RCC 7860 (cell line): ENCODE results near the gene MTMR11.
"Not testable (repeated sequence)": the region's sequence is repeated elsewhere in the genome, so short reads cannot be mapped to it uniquely, and the experiment has no call there.

Experiments
- DNase-seq: peaks from one replicate; pipeline ENCODE4 v3.0.0-alpha.2; 2015; ENCODE audit warnings: low spot score
- FAIRE-seq: peaks from 2 replicates; lab custom pipeline; 2012; peaks lifted over from hg19 to GRCh38; lab: Jason Lieb, UNC

The MTMR11 gene

DNA sequence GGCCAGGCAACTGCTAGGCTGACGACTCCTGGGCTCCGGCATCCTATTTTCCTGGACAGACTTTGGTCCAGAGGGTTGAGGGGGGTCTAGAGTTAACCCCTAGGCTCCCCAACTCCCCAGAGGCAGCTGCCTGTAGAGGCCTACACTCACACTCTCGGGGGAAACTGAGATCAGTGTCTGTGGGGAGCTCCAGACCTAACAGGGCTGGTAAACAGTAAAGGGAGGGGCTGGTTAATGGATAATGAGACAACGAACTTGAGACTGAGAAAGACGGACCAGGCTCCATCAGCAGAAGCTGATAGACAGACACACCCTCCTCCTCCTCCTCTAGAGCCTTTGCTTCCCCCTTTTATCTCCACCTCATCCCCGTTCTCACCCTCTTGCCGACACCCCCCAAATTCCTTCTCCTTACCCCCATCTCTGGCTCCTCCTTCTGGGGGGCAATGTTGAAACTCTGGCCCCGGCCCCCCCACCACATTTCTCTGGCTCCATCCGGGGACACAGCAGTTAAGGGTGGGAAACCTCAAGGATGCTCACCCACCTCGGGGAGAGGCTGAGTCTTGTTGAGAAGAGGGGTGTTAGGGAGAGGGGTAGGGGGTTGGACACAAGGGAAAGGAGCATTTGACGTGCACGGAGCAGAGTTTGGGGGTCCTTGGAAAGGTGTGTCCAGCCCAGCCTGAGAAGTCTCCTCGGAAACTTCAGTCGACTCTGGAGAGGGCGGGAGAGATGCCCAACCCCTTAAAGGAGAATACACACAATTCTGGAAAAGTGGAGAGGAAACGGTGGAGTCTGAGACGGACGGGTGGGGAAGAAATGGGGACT lies at the start of gene MTMR11:
MTMR11 (minus strand) TSS at position 710 of the 822 bp plus-strand sequence; CDS start at position 478, 232 bp downstream.
- no peak for FAIRE-seq

DNA sequence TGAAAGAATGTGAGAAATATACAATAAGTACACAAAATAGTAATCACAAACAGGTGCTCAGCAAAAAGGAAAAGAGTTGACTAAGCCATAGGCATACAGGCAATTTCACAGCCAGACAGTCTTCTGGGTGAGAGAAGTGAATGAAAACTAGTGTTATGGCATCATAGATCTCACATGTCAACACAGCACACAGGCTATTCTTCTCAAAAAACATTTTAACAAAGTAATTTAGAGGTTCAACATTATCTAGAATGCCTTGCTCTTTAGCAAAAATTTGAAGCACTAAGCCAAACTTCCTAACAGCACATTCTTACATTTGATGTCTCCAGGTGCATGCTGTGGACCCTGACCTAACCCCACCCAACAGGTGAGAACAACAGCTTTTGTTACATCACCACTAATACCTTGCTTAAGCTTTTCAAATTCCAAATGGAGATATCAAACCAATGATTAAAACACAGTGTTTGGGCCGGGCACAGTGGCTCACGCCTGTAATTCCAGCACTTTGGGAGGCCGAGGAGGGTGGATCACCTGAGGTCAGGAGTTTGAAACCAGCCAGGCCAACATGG lies 43.4 kb upstream of the MTMR11 start:
- DNase-seq (no peak), FAIRE-seq (no peak)

More for the DNA sequence above, at the start of gene MTMR11:
- no peak for DNase-seq

GRCh38 chr1:149979245-149979971 lies 42.7 kb upstream of the MTMR11 start:
- DNase-seq = no peak
- FAIRE-seq = peak; percentile 70

GRCh38 chr1:149978547-149979023 lies 41.9 kb upstream of the MTMR11 start:
- peak; percentile 51 for FAIRE-seq

GRCh38 chr1:149977345-149977744 lies 40.7 kb upstream of the MTMR11 start:
- DNase-seq (no peak), FAIRE-seq (no peak)

More at GRCh38 chr1:149978547-149979023, 41.9 kb upstream of the MTMR11 start:
- DNase-seq = peak; percentile 44

- DNase-seq (no peak), FAIRE-seq (no peak)
These were observed 35.9 kb upstream of the MTMR11 start for GRCh38 chr1:149972547-149972946.

GRCh38 chr1:149967646-149968045 lies 31.0 kb upstream of the MTMR11 start:
- FAIRE-seq (no peak), DNase-seq (no peak)

- FAIRE-seq (no peak), DNase-seq (no peak)
These were observed 30.4 kb upstream of the MTMR11 start for GRCh38 chr1:149967041-149967440.

- FAIRE-seq = no peak
These were observed 29.7 kb upstream of the MTMR11 start for GRCh38 chr1:149966405-149966804.

DNA sequence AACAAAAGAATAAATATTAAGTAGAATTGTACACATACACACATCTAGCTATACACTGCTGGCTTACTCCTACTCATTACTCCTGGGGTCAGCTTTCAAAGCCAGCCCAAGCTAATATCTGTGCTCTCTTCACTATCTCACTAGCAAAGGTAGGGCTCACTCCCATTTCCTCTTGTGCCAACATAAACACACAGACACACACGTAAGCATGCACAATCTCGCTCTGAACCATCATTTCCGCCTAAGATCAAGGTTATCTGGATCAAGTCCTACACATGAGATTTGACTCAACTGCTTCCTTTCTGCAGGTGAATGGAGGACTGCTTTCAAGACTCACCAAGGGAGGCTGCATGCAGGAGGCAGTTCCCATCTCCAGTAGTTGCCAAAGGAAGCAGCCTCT lies 28.8 kb upstream of the MTMR11 start:
- FAIRE-seq (no peak), DNase-seq (no peak)

More at GRCh38 chr1:149966405-149966804, 29.7 kb upstream of the MTMR11 start:
- DNase-seq = no peak

DNA sequence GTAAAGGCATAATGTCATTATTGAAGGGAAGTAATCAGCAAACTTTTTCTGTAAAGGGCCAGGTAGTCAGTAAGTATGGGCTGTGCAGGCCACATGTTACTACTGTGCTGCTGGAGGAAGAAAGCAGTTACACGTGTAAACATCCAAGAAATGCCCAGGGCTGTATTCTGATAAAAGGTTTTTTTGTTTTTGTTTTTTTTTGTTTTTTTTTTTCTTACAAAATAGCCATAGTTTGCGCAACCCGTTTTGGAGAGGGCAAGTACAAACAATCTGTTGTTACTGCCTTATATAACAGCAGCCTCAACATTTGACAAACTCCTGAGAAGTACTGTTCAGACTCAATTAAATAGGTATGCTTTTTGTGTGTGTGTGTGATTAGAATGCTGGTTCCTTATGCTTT lies 26.7 kb upstream of the MTMR11 start:
- DNase-seq (no peak), FAIRE-seq (no peak)

DNA sequence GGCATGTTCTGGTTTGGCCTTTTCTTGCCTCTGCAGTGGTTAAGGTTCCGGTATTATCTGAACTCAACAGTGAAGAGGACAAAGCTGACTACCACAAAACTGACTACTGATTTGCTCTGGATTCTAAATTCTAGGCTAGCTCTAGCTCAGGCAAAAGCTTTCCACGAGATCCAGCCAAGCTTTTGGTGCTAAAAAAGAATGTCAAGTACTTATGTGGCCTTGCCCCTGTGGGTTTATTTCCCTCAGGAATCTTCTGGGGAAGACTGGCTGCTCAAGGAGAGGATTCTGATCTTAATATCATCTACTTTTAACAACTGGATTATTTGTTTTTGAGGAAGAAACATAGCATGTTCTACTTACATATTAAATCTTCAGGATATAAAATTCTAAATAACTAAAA lies 26.1 kb upstream of the MTMR11 start:
- DNase-seq (no peak), FAIRE-seq (no peak)

GRCh38 chr1:149962039-149962647 lies 25.5 kb upstream of the MTMR11 start:
- DNase-seq (peak; percentile 57), FAIRE-seq (peak; percentile 63)

- FAIRE-seq, DNase-seq: not testable (repeated sequence)
These were observed 20.9 kb upstream of the MTMR11 start for GRCh38 chr1:149957548-149957947.

DNA sequence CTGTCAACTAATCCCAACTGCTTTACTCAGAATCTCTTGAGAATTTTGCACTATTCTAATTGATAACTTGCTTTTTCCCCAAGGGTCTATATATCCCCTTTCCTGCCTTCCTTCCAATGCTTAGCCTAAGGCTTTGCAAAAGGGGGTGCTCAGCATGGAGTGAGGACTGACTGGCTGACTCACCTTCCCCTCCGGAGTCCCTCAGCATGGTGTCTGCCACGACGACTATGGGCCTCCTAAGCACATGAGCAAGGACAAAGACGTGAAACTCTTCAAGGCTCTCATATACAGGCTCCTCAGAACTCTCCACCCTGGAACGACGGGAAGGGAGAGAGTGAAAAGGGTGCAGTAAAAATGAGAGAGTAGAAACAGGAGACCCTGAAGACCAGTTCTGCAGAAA lies 13.2 kb upstream of the MTMR11 start:
- FAIRE-seq (no peak), DNase-seq (no peak)

- no peak for FAIRE-seq
- DNase-seq = no peak
These were observed 8.5 kb upstream of the MTMR11 start for GRCh38 chr1:149945206-149945605.

DNA sequence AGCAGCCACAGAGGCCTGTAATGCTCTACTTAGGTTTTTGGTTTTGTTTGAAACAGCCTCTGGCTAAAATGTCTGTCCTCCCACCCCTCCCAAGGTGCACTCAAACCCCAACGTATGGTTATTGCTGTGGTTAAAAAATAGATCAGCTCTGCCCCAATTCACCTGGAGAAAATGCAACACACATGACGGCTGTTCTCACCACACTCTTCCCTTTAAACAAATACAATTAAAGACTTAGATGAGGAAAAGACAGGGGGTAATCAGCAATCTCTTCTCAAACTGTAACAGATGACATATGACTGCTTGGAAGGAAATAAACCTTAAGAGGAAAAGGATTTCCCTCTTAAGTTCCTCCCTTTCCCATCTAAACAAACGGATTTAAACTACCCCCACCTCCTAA lies 6.2 kb upstream of the MTMR11 start:
- no peak for FAIRE-seq
- no peak for DNase-seq

DNA sequence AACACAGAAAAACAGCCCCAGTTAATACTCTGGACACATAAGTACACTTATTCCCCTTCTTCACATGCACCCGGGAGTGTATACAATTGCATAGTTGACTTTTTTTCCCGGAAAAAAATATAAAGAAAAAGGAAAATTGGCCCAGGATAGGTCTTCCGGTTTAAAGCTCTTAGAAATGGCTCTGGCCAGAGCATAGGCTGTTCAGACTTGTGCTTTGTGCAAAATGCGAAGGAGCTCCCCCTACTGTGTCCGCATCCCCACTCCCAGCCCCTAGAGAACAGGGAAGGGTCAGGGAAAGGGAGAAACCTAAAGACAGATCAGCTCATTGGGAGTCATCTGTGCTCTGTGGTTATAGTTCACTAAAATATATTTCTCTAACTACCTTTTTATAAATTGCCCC lies 5.5 kb upstream of the MTMR11 start:
- no peak for FAIRE-seq
- no peak for DNase-seq

DNA sequence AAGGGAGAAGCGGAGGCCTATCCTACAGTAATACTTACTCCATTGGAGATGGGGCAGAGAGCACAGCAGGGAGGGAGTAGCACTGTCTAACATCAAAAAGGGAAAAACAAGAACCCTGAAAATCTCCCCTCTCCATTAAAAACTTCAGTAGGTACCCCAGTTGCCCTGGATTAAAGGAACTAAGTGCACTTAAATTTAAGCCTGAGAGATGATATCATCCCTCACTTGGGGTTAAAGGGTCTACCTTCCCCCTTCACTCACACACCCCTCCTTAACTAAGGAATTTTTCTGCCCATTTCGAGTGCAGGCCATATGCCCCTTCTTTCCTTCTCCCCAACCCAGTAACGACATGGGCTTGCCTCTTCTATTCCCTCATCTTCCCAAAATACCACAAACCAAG lies 3.7 kb upstream of the MTMR11 start:
- FAIRE-seq (no peak), DNase-seq (no peak)

- not testable (repeated sequence) for DNase-seq, FAIRE-seq
These were observed 2.0 kb upstream of the MTMR11 start for GRCh38 chr1:149938668-149939003.

DNA sequence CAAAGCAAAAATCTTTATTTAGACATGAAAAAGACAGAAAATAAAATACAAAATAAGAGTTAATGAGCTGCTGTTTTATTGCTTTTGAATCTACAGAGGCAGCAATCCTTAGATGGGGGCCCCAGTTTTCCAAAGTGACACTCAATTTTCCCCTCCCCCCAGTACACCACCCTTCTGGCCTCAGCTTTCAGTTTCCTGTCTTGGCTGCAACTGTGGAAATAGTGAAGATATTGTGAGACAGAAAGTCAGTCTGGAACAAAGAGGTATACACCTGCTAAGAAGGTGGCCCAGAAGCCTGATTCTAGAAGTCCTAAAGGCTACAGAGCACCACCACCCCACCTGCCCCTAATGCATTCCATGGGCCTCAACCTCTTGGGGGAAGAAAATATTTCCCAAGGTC lies 1.1 kb upstream of the MTMR11 start:
- FAIRE-seq (no peak), DNase-seq (no peak)
